Measurements from ENCODE around the gene PDLIM3. TPM values are rescaled to one million over a fixed set of nuclear protein-coding genes. Genes with fewer than 3 reads are reported as not detected.

The PDLIM3 gene
- total RNA-seq, 3 donors from 2014 or later (not counting 1 experiment from before 2014, with no cell fraction given): not detected

GRCh38 chr4:185540040-185540439, 4.7 kb upstream of the PDLIM3 start:
- Histone ChIP-seq H3K4me3 (ENCODE audit: low read length) (no peak overlapping the region), H3K27me3 (ENCODE audit: control insufficient read depth, insufficient read depth, low read length) (no peaks in the 10 kb centered on the region), H3K27ac (ENCODE audit: low read length) (no peak overlapping the region), H3K9me3 (ENCODE audit: control insufficient read depth, insufficient read depth, low read length) (no peaks in the 10 kb centered on the region), H3K36me3 (ENCODE audit: control insufficient read depth, insufficient read depth, low read length) (no peaks in the 10 kb centered on the region), H3K4me1 (ENCODE audit: control insufficient read depth, insufficient read depth, low read length) (no peaks in the 10 kb centered on the region)
- 78% methylated on average over 8 of the region's 8 CpGs for WGBS (ENCODE audit: insufficient coverage)
- intact Hi-C loops (cut with micrococcal nuclease): no loop called here
- Mint-ChIP-seq H3K36me3 (no peaks in the 10 kb centered on the region), H3K4me1 (no peaks in the 10 kb centered on the region), H3K9me3 (no peaks in the 10 kb centered on the region), H3K4me3 (no peak overlapping the region), H3K27me3 (ENCODE audit: low read depth in 2 of 2) (peaks cover 14 to 17% of the 10 kb centered on the region in 2 donors), H3K27ac (no peak overlapping the region)
- ATAC-seq (no peak), DNase-seq (no peak)
- TF ChIP-seq CTCF (IDR thresholded peaks at IDR 0.05): no peak

GRCh38 chr4:185538806-185539205, 3.5 kb upstream of the PDLIM3 start:
- Histone ChIP-seq H3K27me3 (ENCODE audit: control insufficient read depth, insufficient read depth, low read length) (peaks cover 6% of the 10 kb centered on the region), H3K27ac (ENCODE audit: low read length) (no peak overlapping the region), H3K4me3 (ENCODE audit: low read length) (no peak overlapping the region), H3K36me3 (ENCODE audit: control insufficient read depth, insufficient read depth, low read length) (no peaks in the 10 kb centered on the region), H3K9me3 (ENCODE audit: control insufficient read depth, insufficient read depth, low read length) (no peaks in the 10 kb centered on the region), H3K4me1 (ENCODE audit: control insufficient read depth, insufficient read depth, low read length) (no peaks in the 10 kb centered on the region)
- H3K4me3 Mint-ChIP-seq: no peak overlapping the region
- H3K36me3 Mint-ChIP-seq: no peaks in the 10 kb centered on the region
- DNase-seq (no peak), ATAC-seq (no peak)
- H3K27me3 Mint-ChIP-seq (ENCODE audit: low read depth in 2 of 2): peaks cover 14 to 17% of the 10 kb centered on the region in 2 donors
- intact Hi-C loops (cut with micrococcal nuclease): no loop called here
- no peaks in the 10 kb centered on the region for H3K9me3 Mint-ChIP-seq
- TF ChIP-seq CTCF (IDR thresholded peaks at IDR 0.05): no peak
- no peaks in the 10 kb centered on the region for H3K4me1 Mint-ChIP-seq
- WGBS (ENCODE audit: insufficient coverage): 77% methylated on average over 1 of the region's 1 CpG
- H3K27ac Mint-ChIP-seq: no peak overlapping the region

DNA sequence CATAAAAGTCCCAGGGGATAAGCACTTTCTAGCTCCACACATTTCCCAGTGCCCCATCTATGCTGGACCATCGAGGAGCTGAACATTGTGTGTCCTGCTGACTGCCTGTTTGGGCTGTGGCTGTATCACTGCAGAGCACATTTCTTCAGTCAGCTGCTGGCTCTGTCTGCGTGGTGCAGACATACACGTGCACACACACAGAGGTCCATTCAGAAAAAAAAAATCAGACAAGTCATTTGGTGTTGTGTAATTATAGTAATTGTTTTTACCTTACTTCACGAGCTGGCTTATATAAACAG, 1.1 kb upstream of the PDLIM3 start:
- Histone ChIP-seq H3K9me3 (ENCODE audit: control insufficient read depth, insufficient read depth, low read length) (no peaks in the 10 kb centered on the region), H3K36me3 (ENCODE audit: control insufficient read depth, insufficient read depth, low read length) (no peaks in the 10 kb centered on the region), H3K27ac (ENCODE audit: low read length) (no peak overlapping the region), H3K4me1 (ENCODE audit: control insufficient read depth, insufficient read depth, low read length) (no peaks in the 10 kb centered on the region), H3K27me3 (ENCODE audit: control insufficient read depth, insufficient read depth, low read length) (peaks cover 11% of the 10 kb centered on the region), H3K4me3 (ENCODE audit: low read length) (no peak overlapping the region)
- no peak overlapping the region for H3K4me3 Mint-ChIP-seq
- 18% methylated on average over 3 of the region's 4 CpGs for WGBS (ENCODE audit: insufficient coverage)
- H3K9me3 Mint-ChIP-seq: no peaks in the 10 kb centered on the region
- no peaks in the 10 kb centered on the region for H3K4me1 Mint-ChIP-seq
- H3K27ac Mint-ChIP-seq: no peak overlapping the region
- ATAC-seq: no peak
- DNase-seq: no peak
- no peaks in the 10 kb centered on the region for H3K36me3 Mint-ChIP-seq
- intact Hi-C loops (cut with micrococcal nuclease): no loop called here
- H3K27me3 Mint-ChIP-seq (ENCODE audit: low read depth in 2 of 2): peaks cover 22 to 30% of the 10 kb centered on the region in 2 donors
- no peak for TF ChIP-seq CTCF (IDR thresholded peaks at IDR 0.05)

GRCh38 chr4:185535612-185536410, 504 bp upstream of the PDLIM3 start:
- Histone ChIP-seq H3K27ac (ENCODE audit: low read length) (no peak overlapping the region), H3K4me3 (ENCODE audit: low read length) (no peak overlapping the region), H3K27me3 (ENCODE audit: control insufficient read depth, insufficient read depth, low read length) (peaks cover 11% of the 10 kb centered on the region), H3K4me1 (ENCODE audit: control insufficient read depth, insufficient read depth, low read length) (no peaks in the 10 kb centered on the region), H3K36me3 (ENCODE audit: control insufficient read depth, insufficient read depth, low read length) (no peaks in the 10 kb centered on the region), H3K9me3 (ENCODE audit: control insufficient read depth, insufficient read depth, low read length) (no peaks in the 10 kb centered on the region)
- H3K9me3 Mint-ChIP-seq: no peaks in the 10 kb centered on the region
- H3K4me1 Mint-ChIP-seq: no peaks in the 10 kb centered on the region
- ATAC-seq: no peak
- H3K27me3 Mint-ChIP-seq (ENCODE audit: low read depth in 2 of 2): peaks cover 23 to 33% of the 10 kb centered on the region in 2 donors
- DNase-seq: no peak
- no peaks in the 10 kb centered on the region for H3K36me3 Mint-ChIP-seq
- TF ChIP-seq CTCF (IDR thresholded peaks at IDR 0.05): no peak
- no peak overlapping the region for H3K4me3 Mint-ChIP-seq
- H3K27ac Mint-ChIP-seq: no peak overlapping the region
- WGBS (ENCODE audit: insufficient coverage): 14% methylated on average over 30 of the region's 32 CpGs
- intact Hi-C loops (cut with micrococcal nuclease): no loop called here
